GM23338 (cell line): ENCODE results near the gene NUCB2. TPM values are rescaled to one million over a fixed set of nuclear protein-coding genes. Genes with fewer than 3 reads are reported as not detected.

Source experiments
- ATAC-seq: fragments of 200-7000 bp; cut with Tn5 transposase; 3 replicates; pipeline ENCODE4 v1.9.1; 2020
- DNase-seq: peaks from one replicate; pipeline ENCODE4 v3.0.0-alpha.2; 2015; ENCODE audit warnings: low spot score
- H2AFZ ChIP-seq: fragments of 200-600 bp; sonication (generic); 2 replicates; pipeline ENCODE4 v1.8.0; 2016; ENCODE audit warnings: antibody characterized with exemption, mild to moderate bottlenecking, moderate library complexity
- H3F3A ChIP-seq: fragments of 200-600 bp; sonication (generic); replicated peaks from 2 replicates; pipeline ENCODE4 v1.8.0; 2017; ENCODE audit warnings: antibody characterized with exemption, mixed run types, low read depth
- H3K27ac ChIP-seq: fragments of 200-600 bp; sonication (generic); 2 replicates; pipeline ENCODE4 v1.6.1; 2016; ENCODE audit warnings: low read depth
- H3K27me3 ChIP-seq: fragments of 200-600 bp; sonication (generic); 2 replicates; pipeline ENCODE4 v1.8.0; 2016; ENCODE audit warnings: mild to moderate bottlenecking, mixed run types, moderate library complexity; ENCODE audit not compliant: insufficient read depth
- H3K36me3 ChIP-seq: fragments of 200-600 bp; sonication (generic); 2 replicates; pipeline ENCODE4 v1.8.0; 2016; ENCODE audit warnings: mild to moderate bottlenecking; ENCODE audit not compliant: insufficient read depth
- H3K4me1 ChIP-seq: fragments of 200-600 bp; sonication (generic); 2 replicates; pipeline ENCODE4 v1.8.0; 2016; ENCODE audit warnings: mild to moderate bottlenecking, moderate library complexity; ENCODE audit not compliant: insufficient read depth
- H3K4me2 ChIP-seq: fragments of 200-600 bp; sonication (generic); 2 replicates; pipeline ENCODE4 v1.7.1; 2017; ENCODE audit warnings: mixed run types
- H3K4me3 ChIP-seq: fragments of 200-600 bp; sonication (generic); 2 replicates; pipeline ENCODE4 v1.6.1; 2016; ENCODE audit warnings: mixed run types
- H3K79me2 ChIP-seq: fragments of 200-600 bp; sonication (generic); replicated peaks from 2 replicates; pipeline ENCODE4 v1.8.0; 2017; ENCODE audit warnings: mild to moderate bottlenecking; ENCODE audit not compliant: insufficient read depth
- H3K9me2 ChIP-seq: fragments of 200-600 bp; sonication (generic); 2 replicates; pipeline ENCODE4 v1.8.0; 2017; ENCODE audit not compliant: insufficient read depth
- H4K20me1 ChIP-seq: fragments of 200-600 bp; sonication (generic); replicated peaks from 2 replicates; pipeline ENCODE4 v1.8.0; 2017; ENCODE audit warnings: mild to moderate bottlenecking; ENCODE audit not compliant: insufficient read depth
- H3K27ac Mint-ChIP-seq: 2 replicates; pipeline ENCODE4 v1.8.0; 2020; ENCODE audit warnings: inconsistent platforms, mild to moderate bottlenecking, moderate library complexity, mixed read lengths
- H3K27me3 Mint-ChIP-seq: 3 replicates; pipeline ENCODE4 v1.8.0; 2022; ENCODE audit warnings: low read depth, mild to moderate bottlenecking, moderate library complexity, mixed read lengths, inconsistent platforms; ENCODE audit not compliant: insufficient read depth, poor library complexity
- H3K36me3 Mint-ChIP-seq: 3 replicates; pipeline ENCODE4 v1.8.0; 2021; ENCODE audit warnings: low read depth, mild to moderate bottlenecking, inconsistent platforms, moderate library complexity, mixed read lengths
- H3K4me1 Mint-ChIP-seq: 3 replicates; pipeline ENCODE4 v1.8.0; 2020; ENCODE audit warnings: mild to moderate bottlenecking, inconsistent platforms, mixed read lengths
- H3K4me3 Mint-ChIP-seq: 3 replicates; pipeline ENCODE4 v1.8.0; 2021; ENCODE audit warnings: moderate library complexity, mild to moderate bottlenecking, inconsistent platforms, mixed read lengths
- H3K9me3 Mint-ChIP-seq: 3 replicates; pipeline ENCODE4 v1.8.0; 2020; ENCODE audit warnings: moderate library complexity, mild to moderate bottlenecking, inconsistent platforms, mixed read lengths
- CREB1 ChIP-seq: fragments of 250-450 bp; sonication (Bioruptor Pico); IDR thresholded peaks from 2 replicates; pipeline ENCODE4 v1.5.0; 2020; ENCODE audit warnings: low read depth, mild to moderate bottlenecking, moderate library complexity
- CTCF ChIP-seq, 2 experiments: fragments of 200-600 bp in 1 of 2; sonication (generic) in 1 of 2; conservative IDR thresholded peaks; 2 replicates each; pipeline versions ENCODE4 v1.5.1 to v1.6.1; 2016 to 2017; ENCODE audit warnings: antibody characterized with exemption in 2 of 2, low read depth in 2 of 2, mild to moderate bottlenecking in 2 of 2, moderate library complexity in 1 of 2
- JUNB ChIP-seq: IDR thresholded peaks from one replicate; pipeline ENCODE4 v1.6.1; 2016; ENCODE audit warnings: antibody characterized with exemption; ENCODE audit not compliant: unreplicated experiment
- POLR2AphosphoS5 ChIP-seq: IDR thresholded peaks from 2 replicates; pipeline ENCODE4 v1.6.1; 2016; ENCODE audit warnings: antibody characterized with exemption, low read depth
- STAT1 ChIP-seq: IDR thresholded peaks from one replicate; pipeline ENCODE4 v1.6.1; 2016; ENCODE audit warnings: antibody characterized with exemption; ENCODE audit not compliant: unreplicated experiment
- polyA plus RNA-seq: library from polyadenylated mRNA; unstranded; fragments of >200 nt; fragmentation: Nextera tagmentation; extraction: Ambion mirVana; gene quantifications from 2 replicates; pipeline ENCODE4 v1.2.1, GENCODE V29; 2016
- total RNA-seq: library from RNA; depleted of rRNA; stranded (reverse); fragments of >200 nt; shearing (Covaris generic); gene quantifications from 2 replicates; pipeline ENCODE4 v1.2.3, GENCODE V29; 2014
- TF ChIP-seq, protein P1 (sequence below): IDR thresholded peaks from 2 replicates; pipeline ENCODE4 v1.6.1; 2016; ENCODE audit warnings: antibody characterized with exemption
- TF ChIP-seq, protein P2 (sequence below): fragments of 250-450 bp; sonication (Bioruptor Pico); IDR thresholded peaks from 2 replicates; pipeline ENCODE4 v1.5.0; 2020; ENCODE audit warnings: mild to moderate bottlenecking, moderate library complexity
- TF ChIP-seq, protein P3 (sequence below): IDR thresholded peaks from one replicate; pipeline ENCODE4 v1.6.1; 2018; ENCODE audit warnings: antibody characterized with exemption; ENCODE audit not compliant: unreplicated experiment

Gene NUCB2
- total and polyA plus RNA-seq, 2 experiments from 2014 or later, result 16.6 to 86.9 TPM

- TF ChIP-seq CTCF (conservative IDR thresholded peaks at IDR 0.05; ENCODE audit: low read depth in 2 of 2), result no peak
- no peak for TF ChIP-seq JUNB
Observed at GRCh38 chr11:17378655-17379054, 102.1 kb downstream of the NUCB2 start (continued).

DNA sequence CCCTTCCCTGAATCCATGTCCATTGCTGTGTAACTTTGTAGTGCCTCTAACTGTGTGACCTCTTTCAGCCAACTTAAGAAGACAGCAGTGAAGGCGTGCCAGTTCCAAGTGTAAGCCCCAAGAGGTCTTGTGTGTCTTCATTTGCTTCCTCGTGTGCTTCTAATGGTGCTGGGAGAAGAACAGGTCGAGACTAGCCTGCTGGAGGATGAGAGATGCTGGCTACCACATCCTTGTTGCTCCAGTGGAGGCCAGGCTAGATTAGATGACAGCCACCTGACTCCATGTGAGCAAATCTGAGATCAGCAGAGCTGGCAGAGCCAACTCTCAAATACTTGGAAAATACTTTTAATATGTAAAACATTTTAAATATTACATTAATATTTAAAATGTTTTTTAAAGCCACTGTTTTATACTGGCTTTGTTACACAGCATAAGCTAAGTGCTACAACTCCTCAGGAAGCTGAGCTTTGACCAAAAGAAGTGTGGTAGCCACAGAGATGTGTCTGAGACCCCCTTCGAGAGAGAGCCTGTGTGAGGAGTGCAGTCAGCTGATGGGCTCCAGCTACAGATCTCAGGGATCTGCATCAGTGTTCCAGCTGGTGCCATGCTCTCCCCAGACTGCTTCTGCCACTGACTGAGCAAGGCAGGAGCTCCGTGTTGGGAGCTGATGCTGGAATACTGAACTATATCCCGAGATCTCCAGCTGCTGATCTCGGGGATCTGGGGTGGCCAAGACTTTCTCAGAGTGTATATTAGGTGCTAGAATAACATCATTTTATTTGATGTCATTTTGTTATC is 103.0 kb downstream of the NUCB2 start:
- Histone ChIP-seq H3K9me2 (no peaks in the 10 kb centered on the region), H3K4me2 (no peak overlapping the region), H3F3A (no peaks in the 10 kb centered on the region), H2AFZ (no peak overlapping the region), H3K4me3 (no peak overlapping the region), H3K27ac (no peak overlapping the region), H3K79me2 (no peaks in the 10 kb centered on the region), H3K36me3 (peaks cover 5% of the 10 kb centered on the region; the same call in 1 of the 2 replicates), H3K27me3 (no peaks in the 10 kb centered on the region), H4K20me1 (no peaks in the 10 kb centered on the region), H3K4me1 (no peaks in the 10 kb centered on the region)
- no peak overlapping the region for H3K27ac Mint-ChIP-seq
- peaks cover 18% of the 10 kb centered on the region for H3K36me3 Mint-ChIP-seq
- peaks cover 10% of the 10 kb centered on the region for H3K27me3 Mint-ChIP-seq
- H3K4me1 Mint-ChIP-seq, result peaks cover 3% of the 10 kb centered on the region; the same call in 1 of the 3 replicates
- no peak for DNase-seq
- no peak overlapping the region for H3K4me3 Mint-ChIP-seq
- H3K9me3 Mint-ChIP-seq, result peaks cover 33% of the 10 kb centered on the region
- no peak for ATAC-seq
- no peak for TF ChIP-seq STAT1
- TF ChIP-seq, protein P1, sequence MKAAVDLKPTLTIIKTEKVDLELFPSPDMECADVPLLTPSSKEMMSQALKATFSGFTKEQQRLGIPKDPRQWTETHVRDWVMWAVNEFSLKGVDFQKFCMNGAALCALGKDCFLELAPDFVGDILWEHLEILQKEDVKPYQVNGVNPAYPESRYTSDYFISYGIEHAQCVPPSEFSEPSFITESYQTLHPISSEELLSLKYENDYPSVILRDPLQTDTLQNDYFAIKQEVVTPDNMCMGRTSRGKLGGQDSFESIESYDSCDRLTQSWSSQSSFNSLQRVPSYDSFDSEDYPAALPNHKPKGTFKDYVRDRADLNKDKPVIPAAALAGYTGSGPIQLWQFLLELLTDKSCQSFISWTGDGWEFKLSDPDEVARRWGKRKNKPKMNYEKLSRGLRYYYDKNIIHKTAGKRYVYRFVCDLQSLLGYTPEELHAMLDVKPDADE, result no peak
- TF ChIP-seq CTCF (conservative IDR thresholded peaks at IDR 0.05; ENCODE audit: low read depth in 2 of 2), result no peak
- TF ChIP-seq, protein P2, sequence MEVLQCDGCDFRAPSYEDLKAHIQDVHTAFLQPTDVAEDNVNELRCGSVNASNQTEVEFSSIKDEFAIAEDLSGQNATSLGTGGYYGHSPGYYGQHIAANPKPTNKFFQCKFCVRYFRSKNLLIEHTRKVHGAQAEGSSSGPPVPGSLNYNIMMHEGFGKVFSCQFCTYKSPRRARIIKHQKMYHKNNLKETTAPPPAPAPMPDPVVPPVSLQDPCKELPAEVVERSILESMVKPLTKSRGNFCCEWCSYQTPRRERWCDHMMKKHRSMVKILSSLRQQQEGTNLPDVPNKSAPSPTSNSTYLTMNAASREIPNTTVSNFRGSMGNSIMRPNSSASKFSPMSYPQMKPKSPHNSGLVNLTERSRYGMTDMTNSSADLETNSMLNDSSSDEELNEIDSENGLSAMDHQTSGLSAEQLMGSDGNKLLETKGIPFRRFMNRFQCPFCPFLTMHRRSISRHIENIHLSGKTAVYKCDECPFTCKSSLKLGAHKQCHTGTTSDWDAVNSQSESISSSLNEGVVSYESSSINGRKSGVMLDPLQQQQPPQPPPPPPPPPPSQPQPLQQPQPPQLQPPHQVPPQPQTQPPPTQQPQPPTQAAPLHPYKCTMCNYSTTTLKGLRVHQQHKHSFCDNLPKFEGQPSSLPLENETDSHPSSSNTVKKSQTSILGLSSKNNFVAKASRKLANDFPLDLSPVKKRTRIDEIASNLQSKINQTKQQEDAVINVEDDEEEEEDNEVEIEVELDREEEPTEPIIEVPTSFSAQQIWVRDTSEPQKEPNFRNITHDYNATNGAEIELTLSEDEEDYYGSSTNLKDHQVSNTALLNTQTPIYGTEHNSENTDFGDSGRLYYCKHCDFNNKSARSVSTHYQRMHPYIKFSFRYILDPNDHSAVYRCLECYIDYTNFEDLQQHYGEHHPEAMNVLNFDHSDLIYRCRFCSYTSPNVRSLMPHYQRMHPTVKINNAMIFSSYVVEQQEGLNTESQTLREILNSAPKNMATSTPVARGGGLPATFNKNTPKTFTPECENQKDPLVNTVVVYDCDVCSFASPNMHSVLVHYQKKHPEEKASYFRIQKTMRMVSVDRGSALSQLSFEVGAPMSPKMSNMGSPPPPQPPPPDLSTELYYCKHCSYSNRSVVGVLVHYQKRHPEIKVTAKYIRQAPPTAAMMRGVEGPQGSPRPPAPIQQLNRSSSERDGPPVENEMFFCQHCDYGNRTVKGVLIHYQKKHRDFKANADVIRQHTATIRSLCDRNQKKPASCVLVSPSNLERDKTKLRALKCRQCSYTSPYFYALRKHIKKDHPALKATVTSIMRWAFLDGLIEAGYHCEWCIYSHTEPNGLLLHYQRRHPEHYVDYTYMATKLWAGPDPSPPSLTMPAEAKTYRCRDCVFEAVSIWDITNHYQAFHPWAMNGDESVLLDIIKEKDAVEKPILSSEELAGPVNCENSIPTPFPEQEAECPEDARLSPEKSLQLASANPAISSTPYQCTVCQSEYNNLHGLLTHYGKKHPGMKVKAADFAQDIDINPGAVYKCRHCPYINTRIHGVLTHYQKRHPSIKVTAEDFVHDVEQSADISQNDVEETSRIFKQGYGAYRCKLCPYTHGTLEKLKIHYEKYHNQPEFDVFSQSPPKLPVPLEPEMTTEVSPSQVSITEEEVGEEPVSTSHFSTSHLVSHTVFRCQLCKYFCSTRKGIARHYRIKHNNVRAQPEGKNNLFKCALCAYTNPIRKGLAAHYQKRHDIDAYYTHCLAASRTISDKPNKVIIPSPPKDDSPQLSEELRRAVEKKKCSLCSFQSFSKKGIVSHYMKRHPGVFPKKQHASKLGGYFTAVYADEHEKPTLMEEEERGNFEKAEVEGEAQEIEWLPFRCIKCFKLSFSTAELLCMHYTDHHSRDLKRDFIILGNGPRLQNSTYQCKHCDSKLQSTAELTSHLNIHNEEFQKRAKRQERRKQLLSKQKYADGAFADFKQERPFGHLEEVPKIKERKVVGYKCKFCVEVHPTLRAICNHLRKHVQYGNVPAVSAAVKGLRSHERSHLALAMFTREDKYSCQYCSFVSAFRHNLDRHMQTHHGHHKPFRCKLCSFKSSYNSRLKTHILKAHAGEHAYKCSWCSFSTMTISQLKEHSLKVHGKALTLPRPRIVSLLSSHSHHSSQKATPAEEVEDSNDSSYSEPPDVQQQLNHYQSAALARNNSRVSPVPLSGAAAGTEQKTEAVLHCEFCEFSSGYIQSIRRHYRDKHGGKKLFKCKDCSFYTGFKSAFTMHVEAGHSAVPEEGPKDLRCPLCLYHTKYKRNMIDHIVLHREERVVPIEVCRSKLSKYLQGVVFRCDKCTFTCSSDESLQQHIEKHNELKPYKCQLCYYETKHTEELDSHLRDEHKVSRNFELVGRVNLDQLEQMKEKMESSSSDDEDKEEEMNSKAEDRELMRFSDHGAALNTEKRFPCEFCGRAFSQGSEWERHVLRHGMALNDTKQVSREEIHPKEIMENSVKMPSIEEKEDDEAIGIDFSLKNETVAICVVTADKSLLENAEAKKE (CRISPR knock-in tag), result no peak
- TF ChIP-seq, protein P3, sequence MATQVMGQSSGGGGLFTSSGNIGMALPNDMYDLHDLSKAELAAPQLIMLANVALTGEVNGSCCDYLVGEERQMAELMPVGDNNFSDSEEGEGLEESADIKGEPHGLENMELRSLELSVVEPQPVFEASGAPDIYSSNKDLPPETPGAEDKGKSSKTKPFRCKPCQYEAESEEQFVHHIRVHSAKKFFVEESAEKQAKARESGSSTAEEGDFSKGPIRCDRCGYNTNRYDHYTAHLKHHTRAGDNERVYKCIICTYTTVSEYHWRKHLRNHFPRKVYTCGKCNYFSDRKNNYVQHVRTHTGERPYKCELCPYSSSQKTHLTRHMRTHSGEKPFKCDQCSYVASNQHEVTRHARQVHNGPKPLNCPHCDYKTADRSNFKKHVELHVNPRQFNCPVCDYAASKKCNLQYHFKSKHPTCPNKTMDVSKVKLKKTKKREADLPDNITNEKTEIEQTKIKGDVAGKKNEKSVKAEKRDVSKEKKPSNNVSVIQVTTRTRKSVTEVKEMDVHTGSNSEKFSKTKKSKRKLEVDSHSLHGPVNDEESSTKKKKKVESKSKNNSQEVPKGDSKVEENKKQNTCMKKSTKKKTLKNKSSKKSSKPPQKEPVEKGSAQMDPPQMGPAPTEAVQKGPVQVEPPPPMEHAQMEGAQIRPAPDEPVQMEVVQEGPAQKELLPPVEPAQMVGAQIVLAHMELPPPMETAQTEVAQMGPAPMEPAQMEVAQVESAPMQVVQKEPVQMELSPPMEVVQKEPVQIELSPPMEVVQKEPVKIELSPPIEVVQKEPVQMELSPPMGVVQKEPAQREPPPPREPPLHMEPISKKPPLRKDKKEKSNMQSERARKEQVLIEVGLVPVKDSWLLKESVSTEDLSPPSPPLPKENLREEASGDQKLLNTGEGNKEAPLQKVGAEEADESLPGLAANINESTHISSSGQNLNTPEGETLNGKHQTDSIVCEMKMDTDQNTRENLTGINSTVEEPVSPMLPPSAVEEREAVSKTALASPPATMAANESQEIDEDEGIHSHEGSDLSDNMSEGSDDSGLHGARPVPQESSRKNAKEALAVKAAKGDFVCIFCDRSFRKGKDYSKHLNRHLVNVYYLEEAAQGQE, result no peak
- TF ChIP-seq POLR2AphosphoS5, result no peak
- no peak for TF ChIP-seq CREB1 (CRISPR knock-in tag)
